ENCODE results near the gene CD7.

GRCh38 chr17:82350182-82351030, 33.0 kb upstream of the CD7 start:
- TF ChIP-seq, protein P1, sequence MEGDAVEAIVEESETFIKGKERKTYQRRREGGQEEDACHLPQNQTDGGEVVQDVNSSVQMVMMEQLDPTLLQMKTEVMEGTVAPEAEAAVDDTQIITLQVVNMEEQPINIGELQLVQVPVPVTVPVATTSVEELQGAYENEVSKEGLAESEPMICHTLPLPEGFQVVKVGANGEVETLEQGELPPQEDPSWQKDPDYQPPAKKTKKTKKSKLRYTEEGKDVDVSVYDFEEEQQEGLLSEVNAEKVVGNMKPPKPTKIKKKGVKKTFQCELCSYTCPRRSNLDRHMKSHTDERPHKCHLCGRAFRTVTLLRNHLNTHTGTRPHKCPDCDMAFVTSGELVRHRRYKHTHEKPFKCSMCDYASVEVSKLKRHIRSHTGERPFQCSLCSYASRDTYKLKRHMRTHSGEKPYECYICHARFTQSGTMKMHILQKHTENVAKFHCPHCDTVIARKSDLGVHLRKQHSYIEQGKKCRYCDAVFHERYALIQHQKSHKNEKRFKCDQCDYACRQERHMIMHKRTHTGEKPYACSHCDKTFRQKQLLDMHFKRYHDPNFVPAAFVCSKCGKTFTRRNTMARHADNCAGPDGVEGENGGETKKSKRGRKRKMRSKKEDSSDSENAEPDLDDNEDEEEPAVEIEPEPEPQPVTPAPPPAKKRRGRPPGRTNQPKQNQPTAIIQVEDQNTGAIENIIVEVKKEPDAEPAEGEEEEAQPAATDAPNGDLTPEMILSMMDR (IDR thresholded peaks at IDR 0.05): no peak
- no peak for TF ChIP-seq EZH2 (IDR thresholded peaks at IDR 0.05)
- no peak for TF ChIP-seq EZH2phosphoT487 (IDR thresholded peaks at IDR 0.05)

Measured in neural progenitor cell (in vitro differentiated cells).